ENCODE measurements around the gene CDC45. TPM values are rescaled to one million over a fixed set of nuclear protein-coding genes. Genes with fewer than 3 reads are reported as not detected.
A peak's percentile ranks its signal among the peaks of the same experiment; 100 is the strongest.

CDC45 gene
- total and polyA plus RNA-seq, 2 of the 13 experiments (the other 11 are each of a cell fraction or from before 2014, with no cell fraction given) = 14.4 to 36.3 TPM

DNA sequence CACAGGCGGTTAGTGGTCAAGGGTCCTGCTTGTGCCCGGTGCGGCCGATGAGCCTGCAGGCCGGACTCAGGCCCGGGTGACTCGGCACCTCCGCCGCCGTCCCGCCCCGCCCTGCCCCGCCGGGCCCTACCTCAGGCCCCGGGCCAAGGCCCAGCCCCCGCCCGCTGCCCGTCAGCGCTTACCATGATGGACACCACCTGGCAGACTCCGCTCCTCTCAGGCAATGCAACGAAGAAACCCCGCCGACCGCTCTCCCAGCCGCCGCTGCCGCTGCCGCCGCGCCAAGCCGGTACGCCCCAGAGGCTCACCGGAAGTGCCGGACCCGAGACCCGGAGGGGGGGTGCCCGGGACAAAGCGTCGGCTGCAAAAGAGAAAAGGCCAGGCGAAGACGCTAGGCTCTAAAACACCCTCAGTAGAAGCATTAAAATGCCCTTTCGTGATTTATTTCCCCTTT, 792 bp upstream of the CDC45 start, which contains the start of gene UFD1 (continued):
- TF ChIP-seq TMF1 (CRISPR knock-in tag; IDR thresholded peaks at IDR 0.05; ENCODE audit: low read depth) (peak; percentile 21; the same call in 1 of the 2 replicates), FLYWCH1 (CRISPR knock-in tag; IDR thresholded peaks at IDR 0.05) (no peak), ZNF569 (CRISPR knock-in tag; IDR thresholded peaks at IDR 0.05; ENCODE audit: borderline replicate concordance) (no peak), ZNF720 (CRISPR knock-in tag; IDR thresholded peaks at IDR 0.05) (no peak), RBAK (CRISPR knock-in tag; IDR thresholded peaks at IDR 0.05) (no peak), GABPB1 (CRISPR knock-in tag; IDR thresholded peaks at IDR 0.05) (peak; percentile 97), KDM5B (CRISPR knock-in tag; IDR thresholded peaks at IDR 0.05; ENCODE audit: borderline replicate concordance) (peak; percentile 50; the same call in 1 of the 2 replicates), CHD2 (IDR thresholded peaks at IDR 0.05; ENCODE audit: low read depth, low read length) (0 out of 2 replicates have a peak, but pooled peaks have one; percentile 15), ZNF7 (CRISPR knock-in tag; IDR thresholded peaks at IDR 0.05) (no peak), ZMYM2 (CRISPR knock-in tag; IDR thresholded peaks at IDR 0.05) (no peak), PHF8 (CRISPR knock-in tag; IDR thresholded peaks at IDR 0.05) (peak; percentile 84), KAT7 (CRISPR knock-in tag; IDR thresholded peaks at IDR 0.05; ENCODE audit: borderline replicate concordance) (0 out of 2 replicates have a peak, but pooled peaks have one; percentile 9), POLR2A (IDR thresholded peaks at IDR 0.05; ENCODE audit: insufficient read depth in 1 of 2, low read depth in 2 of 2, low read length in 2 of 2) (peak in 1 of 2 experiments; percentile 60; a peak in 2 of 4 replicates), ZNF317 (CRISPR knock-in tag; IDR thresholded peaks at IDR 0.05) (0 out of 2 replicates have a peak, but pooled peaks have one; percentile 23), TAF1 (CRISPR knock-in tag; IDR thresholded peaks at IDR 0.05) (peak; percentile 57; the same call in 1 of the 2 replicates)
- TF ChIP-seq, protein P1, sequence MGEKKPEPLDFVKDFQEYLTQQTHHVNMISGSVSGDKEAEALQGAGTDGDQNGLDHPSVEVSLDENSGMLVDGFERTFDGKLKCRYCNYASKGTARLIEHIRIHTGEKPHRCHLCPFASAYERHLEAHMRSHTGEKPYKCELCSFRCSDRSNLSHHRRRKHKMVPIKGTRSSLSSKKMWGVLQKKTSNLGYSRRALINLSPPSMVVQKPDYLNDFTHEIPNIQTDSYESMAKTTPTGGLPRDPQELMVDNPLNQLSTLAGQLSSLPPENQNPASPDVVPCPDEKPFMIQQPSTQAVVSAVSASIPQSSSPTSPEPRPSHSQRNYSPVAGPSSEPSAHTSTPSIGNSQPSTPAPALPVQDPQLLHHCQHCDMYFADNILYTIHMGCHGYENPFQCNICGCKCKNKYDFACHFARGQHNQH (CRISPR knock-in tag; IDR thresholded peaks at IDR 0.05) = no peak; the same call in 1 of the 2 replicates
- TF ChIP-seq, protein P2, sequence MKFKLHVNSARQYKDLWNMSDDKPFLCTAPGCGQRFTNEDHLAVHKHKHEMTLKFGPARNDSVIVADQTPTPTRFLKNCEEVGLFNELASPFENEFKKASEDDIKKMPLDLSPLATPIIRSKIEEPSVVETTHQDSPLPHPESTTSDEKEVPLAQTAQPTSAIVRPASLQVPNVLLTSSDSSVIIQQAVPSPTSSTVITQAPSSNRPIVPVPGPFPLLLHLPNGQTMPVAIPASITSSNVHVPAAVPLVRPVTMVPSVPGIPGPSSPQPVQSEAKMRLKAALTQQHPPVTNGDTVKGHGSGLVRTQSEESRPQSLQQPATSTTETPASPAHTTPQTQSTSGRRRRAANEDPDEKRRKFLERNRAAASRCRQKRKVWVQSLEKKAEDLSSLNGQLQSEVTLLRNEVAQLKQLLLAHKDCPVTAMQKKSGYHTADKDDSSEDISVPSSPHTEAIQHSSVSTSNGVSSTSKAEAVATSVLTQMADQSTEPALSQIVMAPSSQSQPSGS (CRISPR knock-in tag; IDR thresholded peaks at IDR 0.05) = 0 out of 2 replicates have a peak, but pooled peaks have one; percentile 1
- TF ChIP-seq, protein P3, sequence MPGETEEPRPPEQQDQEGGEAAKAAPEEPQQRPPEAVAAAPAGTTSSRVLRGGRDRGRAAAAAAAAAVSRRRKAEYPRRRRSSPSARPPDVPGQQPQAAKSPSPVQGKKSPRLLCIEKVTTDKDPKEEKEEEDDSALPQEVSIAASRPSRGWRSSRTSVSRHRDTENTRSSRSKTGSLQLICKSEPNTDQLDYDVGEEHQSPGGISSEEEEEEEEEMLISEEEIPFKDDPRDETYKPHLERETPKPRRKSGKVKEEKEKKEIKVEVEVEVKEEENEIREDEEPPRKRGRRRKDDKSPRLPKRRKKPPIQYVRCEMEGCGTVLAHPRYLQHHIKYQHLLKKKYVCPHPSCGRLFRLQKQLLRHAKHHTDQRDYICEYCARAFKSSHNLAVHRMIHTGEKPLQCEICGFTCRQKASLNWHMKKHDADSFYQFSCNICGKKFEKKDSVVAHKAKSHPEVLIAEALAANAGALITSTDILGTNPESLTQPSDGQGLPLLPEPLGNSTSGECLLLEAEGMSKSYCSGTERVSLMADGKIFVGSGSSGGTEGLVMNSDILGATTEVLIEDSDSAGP (CRISPR knock-in tag; IDR thresholded peaks at IDR 0.05; ENCODE audit: borderline replicate concordance) = peak; percentile 14; the same call in 1 of the 2 replicates
- TF ChIP-seq, protein P4, sequence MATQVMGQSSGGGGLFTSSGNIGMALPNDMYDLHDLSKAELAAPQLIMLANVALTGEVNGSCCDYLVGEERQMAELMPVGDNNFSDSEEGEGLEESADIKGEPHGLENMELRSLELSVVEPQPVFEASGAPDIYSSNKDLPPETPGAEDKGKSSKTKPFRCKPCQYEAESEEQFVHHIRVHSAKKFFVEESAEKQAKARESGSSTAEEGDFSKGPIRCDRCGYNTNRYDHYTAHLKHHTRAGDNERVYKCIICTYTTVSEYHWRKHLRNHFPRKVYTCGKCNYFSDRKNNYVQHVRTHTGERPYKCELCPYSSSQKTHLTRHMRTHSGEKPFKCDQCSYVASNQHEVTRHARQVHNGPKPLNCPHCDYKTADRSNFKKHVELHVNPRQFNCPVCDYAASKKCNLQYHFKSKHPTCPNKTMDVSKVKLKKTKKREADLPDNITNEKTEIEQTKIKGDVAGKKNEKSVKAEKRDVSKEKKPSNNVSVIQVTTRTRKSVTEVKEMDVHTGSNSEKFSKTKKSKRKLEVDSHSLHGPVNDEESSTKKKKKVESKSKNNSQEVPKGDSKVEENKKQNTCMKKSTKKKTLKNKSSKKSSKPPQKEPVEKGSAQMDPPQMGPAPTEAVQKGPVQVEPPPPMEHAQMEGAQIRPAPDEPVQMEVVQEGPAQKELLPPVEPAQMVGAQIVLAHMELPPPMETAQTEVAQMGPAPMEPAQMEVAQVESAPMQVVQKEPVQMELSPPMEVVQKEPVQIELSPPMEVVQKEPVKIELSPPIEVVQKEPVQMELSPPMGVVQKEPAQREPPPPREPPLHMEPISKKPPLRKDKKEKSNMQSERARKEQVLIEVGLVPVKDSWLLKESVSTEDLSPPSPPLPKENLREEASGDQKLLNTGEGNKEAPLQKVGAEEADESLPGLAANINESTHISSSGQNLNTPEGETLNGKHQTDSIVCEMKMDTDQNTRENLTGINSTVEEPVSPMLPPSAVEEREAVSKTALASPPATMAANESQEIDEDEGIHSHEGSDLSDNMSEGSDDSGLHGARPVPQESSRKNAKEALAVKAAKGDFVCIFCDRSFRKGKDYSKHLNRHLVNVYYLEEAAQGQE (IDR thresholded peaks at IDR 0.05; ENCODE audit: borderline replicate concordance in 1 of 2, low read depth in 1 of 2, low read length in 2 of 2) = 0 out of 4 replicates have a peak, but pooled peaks of 1 of the 2 experiments have one; percentile 6
- TF ChIP-seq, protein P5, sequence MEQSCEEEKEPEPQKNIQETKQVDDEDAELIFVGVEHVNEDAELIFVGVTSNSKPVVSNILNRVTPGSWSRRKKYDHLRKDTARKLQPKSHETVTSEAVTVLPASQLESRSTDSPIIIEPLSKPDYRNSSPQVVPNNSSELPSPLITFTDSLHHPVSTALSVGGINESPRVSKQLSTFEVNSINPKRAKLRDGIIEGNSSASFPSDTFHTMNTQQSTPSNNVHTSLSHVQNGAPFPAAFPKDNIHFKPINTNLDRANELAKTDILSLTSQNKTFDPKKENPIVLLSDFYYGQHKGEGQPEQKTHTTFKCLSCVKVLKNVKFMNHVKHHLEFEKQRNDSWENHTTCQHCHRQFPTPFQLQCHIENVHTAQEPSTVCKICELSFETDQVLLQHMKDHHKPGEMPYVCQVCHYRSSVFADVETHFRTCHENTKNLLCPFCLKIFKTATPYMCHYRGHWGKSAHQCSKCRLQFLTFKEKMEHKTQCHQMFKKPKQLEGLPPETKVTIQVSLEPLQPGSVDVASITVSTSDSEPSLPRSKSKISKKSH (CRISPR knock-in tag; IDR thresholded peaks at IDR 0.05; ENCODE audit: borderline replicate concordance) = no peak

All from HepG2 (cell line).